Liver (tissue), 3 donors: ENCODE results near the gene NTM.

ENCODE experiments used
- EGR1 ChIP-seq, 2 donors: IDR thresholded peaks; 2 replicates each; pipeline ENCODE4 v1.6.1; 2016 to 2018; ENCODE audit warnings: antibody characterized with exemption in 2 of 2, low read depth in 2 of 2
- FOXA1 ChIP-seq: IDR thresholded peaks from 2 replicates; pipeline ENCODE4 v1.6.1; 2016; ENCODE audit warnings: antibody characterized with exemption
- RAD21 ChIP-seq, 2 donors: IDR thresholded peaks; 2 replicates each; pipeline ENCODE4 v1.6.1; 2016; ENCODE audit warnings: antibody characterized with exemption in 2 of 2, mild to moderate bottlenecking in 2 of 2
- RXRA ChIP-seq, 2 donors: IDR thresholded peaks; 2 replicates each; pipeline ENCODE4 v1.6.1; 2017 to 2018; ENCODE audit warnings: antibody characterized with exemption in 2 of 2, mild to moderate bottlenecking in 1 of 2
- SP1 ChIP-seq: IDR thresholded peaks from 2 replicates; pipeline ENCODE4 v1.6.1; 2018; ENCODE audit warnings: antibody characterized with exemption, mild to moderate bottlenecking
- TAF1 ChIP-seq: conservative IDR thresholded peaks from 2 replicates; pipeline ENCODE4 v1.6.1; 2016; ENCODE audit warnings: antibody characterized with exemption, mild to moderate bottlenecking
- YY1 ChIP-seq: IDR thresholded peaks from 2 replicates; pipeline ENCODE4 v1.6.1; 2016; ENCODE audit warnings: antibody characterized with exemption, mild to moderate bottlenecking
- TF ChIP-seq, protein P1 (sequence below): fragments of 150-350 bp; IDR thresholded peaks from 2 replicates; pipeline ENCODE4 v1.5.1; 2017; ENCODE audit warnings: improper control_type of control experiment, low read depth, low read length; ENCODE audit not compliant: missing input control
- TF ChIP-seq, protein P2 (sequence below): IDR thresholded peaks from 2 replicates; pipeline ENCODE4 v1.6.1; 2016; ENCODE audit warnings: antibody characterized with exemption
- TF ChIP-seq, protein P3 (sequence below): IDR thresholded peaks from 2 replicates; pipeline ENCODE4 v1.6.1; 2016; ENCODE audit warnings: antibody characterized with exemption, mild to moderate bottlenecking
- TF ChIP-seq, protein P4 (sequence below): IDR thresholded peaks from 2 replicates; pipeline ENCODE4 v1.6.1; 2016; ENCODE audit warnings: antibody characterized with exemption
- TF ChIP-seq, protein P5 (sequence below): IDR thresholded peaks from 2 replicates; pipeline ENCODE4 v1.6.1; 2016; ENCODE audit warnings: antibody characterized with exemption
- donor health status: healthy.
- donor health status: healthy.

DNA sequence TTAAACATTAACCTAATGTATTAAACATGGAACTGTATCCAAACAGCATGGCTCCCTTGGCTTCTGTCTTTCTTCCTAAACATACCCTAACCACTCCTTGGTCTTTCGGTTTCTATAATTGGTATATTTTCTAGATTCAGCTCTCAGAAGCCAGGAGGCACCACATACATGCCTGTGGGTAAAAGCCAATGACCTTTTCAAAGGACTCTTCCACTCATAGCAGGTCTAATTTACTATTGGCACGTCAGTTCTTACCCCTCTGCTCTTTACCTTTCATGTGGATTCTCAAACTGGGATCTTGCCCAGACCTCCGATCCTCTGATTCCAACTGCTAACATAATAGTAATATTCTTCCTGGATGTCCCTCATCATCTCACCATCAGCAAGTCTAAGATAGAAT, 835.1 kb downstream of the NTM start:
- TF ChIP-seq, protein P1, sequence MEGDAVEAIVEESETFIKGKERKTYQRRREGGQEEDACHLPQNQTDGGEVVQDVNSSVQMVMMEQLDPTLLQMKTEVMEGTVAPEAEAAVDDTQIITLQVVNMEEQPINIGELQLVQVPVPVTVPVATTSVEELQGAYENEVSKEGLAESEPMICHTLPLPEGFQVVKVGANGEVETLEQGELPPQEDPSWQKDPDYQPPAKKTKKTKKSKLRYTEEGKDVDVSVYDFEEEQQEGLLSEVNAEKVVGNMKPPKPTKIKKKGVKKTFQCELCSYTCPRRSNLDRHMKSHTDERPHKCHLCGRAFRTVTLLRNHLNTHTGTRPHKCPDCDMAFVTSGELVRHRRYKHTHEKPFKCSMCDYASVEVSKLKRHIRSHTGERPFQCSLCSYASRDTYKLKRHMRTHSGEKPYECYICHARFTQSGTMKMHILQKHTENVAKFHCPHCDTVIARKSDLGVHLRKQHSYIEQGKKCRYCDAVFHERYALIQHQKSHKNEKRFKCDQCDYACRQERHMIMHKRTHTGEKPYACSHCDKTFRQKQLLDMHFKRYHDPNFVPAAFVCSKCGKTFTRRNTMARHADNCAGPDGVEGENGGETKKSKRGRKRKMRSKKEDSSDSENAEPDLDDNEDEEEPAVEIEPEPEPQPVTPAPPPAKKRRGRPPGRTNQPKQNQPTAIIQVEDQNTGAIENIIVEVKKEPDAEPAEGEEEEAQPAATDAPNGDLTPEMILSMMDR, result no peak
- no peak for TF ChIP-seq EGR1 (IDR thresholded peaks at IDR 0.05; ENCODE audit: low read depth in 2 of 2)
- no peak for TF ChIP-seq TAF1
- TF ChIP-seq, protein P2, sequence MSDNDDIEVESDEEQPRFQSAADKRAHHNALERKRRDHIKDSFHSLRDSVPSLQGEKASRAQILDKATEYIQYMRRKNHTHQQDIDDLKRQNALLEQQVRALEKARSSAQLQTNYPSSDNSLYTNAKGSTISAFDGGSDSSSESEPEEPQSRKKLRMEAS, result no peak
- TF ChIP-seq RAD21 (IDR thresholded peaks at IDR 0.05), result no peak
- no peak for TF ChIP-seq YY1
- TF ChIP-seq, protein P3, sequence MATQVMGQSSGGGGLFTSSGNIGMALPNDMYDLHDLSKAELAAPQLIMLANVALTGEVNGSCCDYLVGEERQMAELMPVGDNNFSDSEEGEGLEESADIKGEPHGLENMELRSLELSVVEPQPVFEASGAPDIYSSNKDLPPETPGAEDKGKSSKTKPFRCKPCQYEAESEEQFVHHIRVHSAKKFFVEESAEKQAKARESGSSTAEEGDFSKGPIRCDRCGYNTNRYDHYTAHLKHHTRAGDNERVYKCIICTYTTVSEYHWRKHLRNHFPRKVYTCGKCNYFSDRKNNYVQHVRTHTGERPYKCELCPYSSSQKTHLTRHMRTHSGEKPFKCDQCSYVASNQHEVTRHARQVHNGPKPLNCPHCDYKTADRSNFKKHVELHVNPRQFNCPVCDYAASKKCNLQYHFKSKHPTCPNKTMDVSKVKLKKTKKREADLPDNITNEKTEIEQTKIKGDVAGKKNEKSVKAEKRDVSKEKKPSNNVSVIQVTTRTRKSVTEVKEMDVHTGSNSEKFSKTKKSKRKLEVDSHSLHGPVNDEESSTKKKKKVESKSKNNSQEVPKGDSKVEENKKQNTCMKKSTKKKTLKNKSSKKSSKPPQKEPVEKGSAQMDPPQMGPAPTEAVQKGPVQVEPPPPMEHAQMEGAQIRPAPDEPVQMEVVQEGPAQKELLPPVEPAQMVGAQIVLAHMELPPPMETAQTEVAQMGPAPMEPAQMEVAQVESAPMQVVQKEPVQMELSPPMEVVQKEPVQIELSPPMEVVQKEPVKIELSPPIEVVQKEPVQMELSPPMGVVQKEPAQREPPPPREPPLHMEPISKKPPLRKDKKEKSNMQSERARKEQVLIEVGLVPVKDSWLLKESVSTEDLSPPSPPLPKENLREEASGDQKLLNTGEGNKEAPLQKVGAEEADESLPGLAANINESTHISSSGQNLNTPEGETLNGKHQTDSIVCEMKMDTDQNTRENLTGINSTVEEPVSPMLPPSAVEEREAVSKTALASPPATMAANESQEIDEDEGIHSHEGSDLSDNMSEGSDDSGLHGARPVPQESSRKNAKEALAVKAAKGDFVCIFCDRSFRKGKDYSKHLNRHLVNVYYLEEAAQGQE, result no peak
- TF ChIP-seq, protein P4, sequence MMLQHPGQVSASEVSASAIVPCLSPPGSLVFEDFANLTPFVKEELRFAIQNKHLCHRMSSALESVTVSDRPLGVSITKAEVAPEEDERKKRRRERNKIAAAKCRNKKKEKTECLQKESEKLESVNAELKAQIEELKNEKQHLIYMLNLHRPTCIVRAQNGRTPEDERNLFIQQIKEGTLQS, result no peak
- TF ChIP-seq, protein P5, sequence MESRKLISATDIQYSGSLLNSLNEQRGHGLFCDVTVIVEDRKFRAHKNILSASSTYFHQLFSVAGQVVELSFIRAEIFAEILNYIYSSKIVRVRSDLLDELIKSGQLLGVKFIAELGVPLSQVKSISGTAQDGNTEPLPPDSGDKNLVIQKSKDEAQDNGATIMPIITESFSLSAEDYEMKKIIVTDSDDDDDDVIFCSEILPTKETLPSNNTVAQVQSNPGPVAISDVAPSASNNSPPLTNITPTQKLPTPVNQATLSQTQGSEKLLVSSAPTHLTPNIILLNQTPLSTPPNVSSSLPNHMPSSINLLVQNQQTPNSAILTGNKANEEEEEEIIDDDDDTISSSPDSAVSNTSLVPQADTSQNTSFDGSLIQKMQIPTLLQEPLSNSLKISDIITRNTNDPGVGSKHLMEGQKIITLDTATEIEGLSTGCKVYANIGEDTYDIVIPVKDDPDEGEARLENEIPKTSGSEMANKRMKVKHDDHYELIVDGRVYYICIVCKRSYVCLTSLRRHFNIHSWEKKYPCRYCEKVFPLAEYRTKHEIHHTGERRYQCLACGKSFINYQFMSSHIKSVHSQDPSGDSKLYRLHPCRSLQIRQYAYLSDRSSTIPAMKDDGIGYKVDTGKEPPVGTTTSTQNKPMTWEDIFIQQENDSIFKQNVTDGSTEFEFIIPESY, result no peak
- no peak for TF ChIP-seq SP1
- TF ChIP-seq FOXA1, result no peak
- no peak for TF ChIP-seq RXRA (IDR thresholded peaks at IDR 0.05)
